Left renal pelvis (tissue), 4 donors: ENCODE measurements around the gene ZNF581. TPM values are rescaled to one million over a fixed set of nuclear protein-coding genes. Genes with fewer than 3 reads are reported as not detected.

ENCODE experiments used
- DNase-seq, 4 donors: peaks; one replicate each; pipeline ENCODE4 v3.0.0-alpha.2; 2013; ENCODE audit warnings: low read depth in 4 of 4, low spot score in 3 of 4
- polyA plus RNA-seq, 4 donors: library from polyadenylated mRNA; unstranded; fragments of 120-200 nt; gene quantifications; one replicate each; pipeline ENCODE4 v1.2.1, GENCODE V29; 2013; ENCODE audit not compliant: insufficient read length in 4 of 4

ZNF581 gene
- polyA plus RNA-seq, 4 donors, result 19.1 to 32.4 (median 23.7) TPM

- DNase-seq, result no peak
These were observed 17.0 kb downstream of the ZNF581 start for GRCh38 chr19:55660404-55660803.

- no peak for DNase-seq
These were observed 17.5 kb downstream of the ZNF581 start for GRCh38 chr19:55660991-55661390.

DNA sequence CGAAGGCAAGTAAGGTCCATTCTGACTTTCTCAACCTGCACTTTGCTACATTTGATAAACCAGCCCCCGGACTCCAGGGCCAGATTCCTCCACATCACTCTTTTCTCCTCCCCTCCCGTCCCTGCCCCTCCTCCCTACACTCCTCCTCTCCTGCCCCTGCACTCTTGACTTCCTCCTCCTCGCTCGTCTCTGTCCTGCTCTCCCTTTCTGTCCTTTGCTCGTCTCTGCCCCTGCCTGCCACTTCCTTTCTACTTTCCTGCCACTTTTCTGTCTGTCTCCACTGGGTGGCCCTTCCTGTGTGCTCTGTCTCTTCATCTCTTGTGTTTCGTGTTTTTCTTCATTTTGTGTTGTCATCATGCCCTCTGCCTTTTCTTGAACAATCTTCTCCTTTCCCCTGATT, 18.4 kb downstream of the ZNF581 start:
- DNase-seq, result no peak

- no peak for DNase-seq
These were observed 20.5 kb downstream of the ZNF581 start for GRCh38 chr19:55663846-55664536.

- no peak for DNase-seq
These were observed 23.0 kb downstream of the ZNF581 start for GRCh38 chr19:55666343-55667005.

- DNase-seq, result no peak
These were observed 23.5 kb downstream of the ZNF581 start for GRCh38 chr19:55667006-55667381.

DNA sequence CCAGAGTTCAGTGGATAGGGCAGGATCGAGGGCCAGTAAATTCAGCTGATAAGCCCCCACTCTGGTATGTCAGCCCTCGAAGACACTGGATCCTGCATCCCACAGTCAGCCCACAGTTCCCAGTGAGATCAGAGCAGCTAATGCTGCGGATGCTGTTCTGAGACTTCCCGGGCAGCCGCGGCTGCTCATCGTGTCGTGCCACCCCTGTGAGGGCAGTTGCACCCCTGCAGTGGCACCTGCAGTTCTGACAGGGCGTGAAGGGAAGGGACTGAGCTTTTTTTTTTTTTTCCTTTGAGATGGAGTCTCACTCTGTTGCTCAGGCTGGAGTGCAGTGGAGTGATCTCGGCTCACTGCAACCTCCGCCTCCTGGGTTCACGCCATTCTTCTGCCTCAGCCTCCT, 24.1 kb downstream of the ZNF581 start:
- DNase-seq, result no peak

- no peak for DNase-seq
These were observed 24.5 kb downstream of the ZNF581 start for GRCh38 chr19:55667958-55668357.

DNA sequence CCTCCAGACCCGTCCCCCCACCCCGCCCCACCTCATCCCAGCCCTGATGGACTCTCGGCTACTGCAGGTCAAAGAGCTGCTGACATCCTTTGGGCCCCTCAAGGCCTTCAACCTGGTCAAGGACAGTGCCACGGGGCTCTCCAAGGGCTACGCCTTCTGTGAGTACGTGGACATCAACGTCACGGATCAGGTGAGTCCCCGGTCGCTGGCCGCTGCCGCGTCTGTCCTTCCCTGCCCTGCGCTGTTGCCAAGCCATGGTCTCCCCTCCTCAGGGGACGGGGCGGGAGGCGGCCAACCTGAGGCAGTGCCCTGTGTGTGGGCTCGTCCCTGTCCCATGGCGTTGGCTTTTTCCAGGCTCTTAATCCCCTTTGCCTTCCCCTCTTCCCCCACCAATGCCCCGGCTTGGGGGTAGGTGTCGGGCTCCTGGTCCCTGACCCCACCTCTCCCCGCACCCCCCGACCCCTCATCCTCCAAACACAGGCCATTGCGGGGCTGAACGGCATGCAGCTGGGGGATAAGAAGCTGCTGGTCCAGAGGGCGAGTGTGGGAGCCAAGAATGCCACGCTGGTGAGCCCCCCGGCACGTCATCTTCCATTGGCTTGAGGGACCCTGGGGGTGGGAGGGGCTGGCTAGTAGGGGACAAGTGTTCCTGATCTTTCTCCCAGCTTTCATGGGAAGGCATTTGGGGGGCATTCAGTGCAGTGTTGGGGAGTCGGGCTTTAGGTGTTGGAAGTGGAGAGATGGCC, 25.3 kb downstream of the ZNF581 start:
- no peak for DNase-seq

- no peak for DNase-seq
These were observed 26.2 kb downstream of the ZNF581 start for GRCh38 chr19:55669418-55670279.

DNA sequence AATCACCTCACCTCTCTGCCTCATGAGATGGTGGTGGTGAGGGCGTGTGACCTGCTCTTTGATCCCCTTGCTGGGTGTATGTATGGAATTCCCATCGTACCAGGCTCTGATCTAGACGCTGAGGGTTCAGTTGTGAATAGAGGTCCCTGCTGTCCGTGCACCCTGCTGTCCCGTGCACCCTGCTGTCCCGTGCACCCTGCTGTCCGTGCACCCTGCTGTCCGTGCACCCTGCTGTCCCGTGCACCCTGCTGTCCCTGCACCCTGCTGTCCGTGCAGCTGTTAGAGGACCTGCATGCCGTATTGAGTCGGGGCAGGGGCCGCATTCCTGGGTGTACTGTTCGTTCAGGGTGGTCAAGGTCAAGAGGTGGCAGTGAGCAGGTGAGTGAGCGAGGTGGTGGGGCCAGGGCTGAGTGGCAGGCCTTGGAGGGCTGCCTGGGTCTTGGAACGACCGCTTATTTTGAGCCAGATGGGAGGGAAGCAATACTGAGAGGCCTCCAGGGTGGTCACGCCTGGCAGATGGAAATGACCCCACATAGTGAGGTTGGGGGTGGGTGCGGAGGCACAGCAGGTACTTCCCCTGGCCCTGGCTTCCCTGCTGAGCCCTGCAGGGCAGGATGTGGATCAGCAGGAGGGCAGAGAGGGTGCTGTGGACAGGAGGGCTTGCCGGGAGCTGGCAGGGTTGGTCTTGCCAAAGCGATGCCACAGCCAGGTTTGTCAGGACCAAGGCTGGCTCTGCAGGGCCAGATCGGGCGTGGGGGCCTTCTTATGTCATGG, 27.0 kb downstream of the ZNF581 start:
- DNase-seq, result no peak

GRCh38 chr19:55671054-55671378, 27.6 kb downstream of the ZNF581 start:
- DNase-seq, result no peak

- no peak for DNase-seq
These were observed 29.0 kb downstream of the ZNF581 start for GRCh38 chr19:55672418-55672817.

- DNase-seq, result no peak
These were observed 30.0 kb downstream of the ZNF581 start for GRCh38 chr19:55673465-55673864.

GRCh38 chr19:55673889-55674288, 30.4 kb downstream of the ZNF581 start:
- DNase-seq, result no peak

- no peak for DNase-seq
These were observed 31.0 kb downstream of the ZNF581 start for GRCh38 chr19:55674459-55674840.

GRCh38 chr19:55674841-55675660, 31.6 kb downstream of the ZNF581 start, which contains the start of gene EPN1:
Gene EPN1, plus strand, starts transcription at chr19:55675226. Its CDS starts 3,402 bp downstream, at chr19:55678628.
- DNase-seq, result peak; percentile 83 to 91 (median 85)

- no peak for DNase-seq
These were observed 32.4 kb downstream of the ZNF581 start for GRCh38 chr19:55675661-55676354.

DNA sequence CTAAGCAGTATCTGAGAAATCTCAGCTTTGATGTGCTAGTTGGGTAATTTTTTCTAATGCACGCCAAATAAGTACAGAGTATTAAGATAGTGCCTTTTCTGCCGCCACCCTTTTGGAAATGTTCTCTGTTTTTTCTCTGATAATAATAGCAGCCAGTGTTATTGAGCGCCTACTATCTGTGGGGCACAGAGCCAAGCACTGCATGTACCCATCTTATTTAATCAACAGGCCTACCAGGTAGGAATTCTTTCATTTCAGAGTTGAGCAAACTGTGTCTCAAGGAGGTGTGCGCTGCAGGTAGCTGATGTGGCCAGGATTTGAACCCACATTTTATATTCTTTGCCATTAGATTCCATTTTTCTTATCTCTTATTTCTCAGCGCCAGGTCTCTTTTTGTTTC, 32.9 kb downstream of the ZNF581 start:
- no peak for DNase-seq
